HG03039 (cell line): ENCODE data around the gene CACNA1C.

Experiments
- ATAC-seq: cut with Tn5 transposase; IDR thresholded peaks from one replicate; pipeline ENCODE4 v1.9.1; 2021; ENCODE audit warnings: mild to moderate bottlenecking, moderate library complexity; ENCODE audit not compliant: unreplicated experiment

Gene CACNA1C

GRCh38 chr12:2422591-2422990 lies 369.8 kb downstream of the CACNA1C start:
- no peak for ATAC-seq

- ATAC-seq: no peak
Measured at GRCh38 chr12:2429032-2429431, 376.2 kb downstream of the CACNA1C start.

GRCh38 chr12:2431810-2432209 lies 379.0 kb downstream of the CACNA1C start:
- no peak for ATAC-seq

GRCh38 chr12:2432856-2433255 lies 380.1 kb downstream of the CACNA1C start:
- ATAC-seq: no peak

- no peak for ATAC-seq
Measured at GRCh38 chr12:2435511-2435910, 382.7 kb downstream of the CACNA1C start.

GRCh38 chr12:2439332-2440100 lies 386.7 kb downstream of the CACNA1C start:
- no peak for ATAC-seq

- no peak for ATAC-seq
Measured at GRCh38 chr12:2443776-2444175, 391.0 kb downstream of the CACNA1C start.

- ATAC-seq: no peak
Measured at GRCh38 chr12:2445968-2446367, 393.2 kb downstream of the CACNA1C start.

- no peak for ATAC-seq
Measured at GRCh38 chr12:2447861-2448260, 395.1 kb downstream of the CACNA1C start.

- no peak for ATAC-seq
Measured at GRCh38 chr12:2449586-2449985, 396.8 kb downstream of the CACNA1C start.

GRCh38 chr12:2450553-2450952 lies 397.8 kb downstream of the CACNA1C start:
- no peak for ATAC-seq

GRCh38 chr12:2451025-2451424 lies 398.2 kb downstream of the CACNA1C start:
- ATAC-seq: no peak

GRCh38 chr12:2451497-2451896 lies 398.7 kb downstream of the CACNA1C start:
- no peak for ATAC-seq

- no peak for ATAC-seq
Measured at GRCh38 chr12:2453076-2453760, 400.4 kb downstream of the CACNA1C start.

GRCh38 chr12:2453761-2454090 lies 400.9 kb downstream of the CACNA1C start:
- ATAC-seq: no peak

GRCh38 chr12:2454601-2455177 lies 401.9 kb downstream of the CACNA1C start:
- ATAC-seq: no peak

GRCh38 chr12:2455410-2455809 lies 402.6 kb downstream of the CACNA1C start:
- ATAC-seq: no peak

GRCh38 chr12:2456122-2456812 lies 403.5 kb downstream of the CACNA1C start:
- ATAC-seq: no peak

GRCh38 chr12:2456813-2457186 lies 404.0 kb downstream of the CACNA1C start:
- no peak for ATAC-seq

GRCh38 chr12:2457215-2457932 lies 404.6 kb downstream of the CACNA1C start:
- ATAC-seq: no peak

GRCh38 chr12:2457933-2458414 lies 405.2 kb downstream of the CACNA1C start:
- ATAC-seq: no peak
